NOMO-1 treated with DMSO at 0.1 percent for 48 hours (cell line): ENCODE measurements around the gene FBXL7.

ENCODE experiments used
- DNase-seq: peaks from one replicate; lab custom pipeline; 2025; ENCODE audit not compliant: unreplicated experiment; lab: John Stamatoyannopoulos, UW

Gene FBXL7

GRCh38 chr5:15647251-15647650 is 147.3 kb downstream of the FBXL7 start:
- DNase-seq: no peak

GRCh38 chr5:15650266-15650665 is 150.3 kb downstream of the FBXL7 start:
- no peak for DNase-seq

- no peak for DNase-seq
Observed at GRCh38 chr5:15654779-15655178, 154.8 kb downstream of the FBXL7 start.

GRCh38 chr5:15655683-15656082 is 155.7 kb downstream of the FBXL7 start:
- no peak for DNase-seq

GRCh38 chr5:15664961-15665360 is 165.0 kb downstream of the FBXL7 start:
- no peak for DNase-seq

GRCh38 chr5:15669826-15670225 is 169.8 kb downstream of the FBXL7 start:
- no peak for DNase-seq

- DNase-seq: no peak
Observed at GRCh38 chr5:15674716-15675115, 174.7 kb downstream of the FBXL7 start.

GRCh38 chr5:15676591-15676990 is 176.6 kb downstream of the FBXL7 start:
- DNase-seq: no peak

GRCh38 chr5:15679161-15679560 is 179.2 kb downstream of the FBXL7 start:
- DNase-seq: no peak

GRCh38 chr5:15680455-15680854 is 180.5 kb downstream of the FBXL7 start:
- DNase-seq: no peak

GRCh38 chr5:15682122-15682521 is 182.1 kb downstream of the FBXL7 start:
- DNase-seq: no peak

GRCh38 chr5:15682566-15682965 is 182.6 kb downstream of the FBXL7 start:
- no peak for DNase-seq

- DNase-seq: no peak
Observed at GRCh38 chr5:15683332-15683731, 183.4 kb downstream of the FBXL7 start.

- DNase-seq: no peak
Observed at GRCh38 chr5:15687401-15687800, 187.4 kb downstream of the FBXL7 start.

GRCh38 chr5:15689836-15690235 is 189.9 kb downstream of the FBXL7 start:
- no peak for DNase-seq

GRCh38 chr5:15690611-15691010 is 190.6 kb downstream of the FBXL7 start:
- no peak for DNase-seq

GRCh38 chr5:15691521-15691920 is 191.5 kb downstream of the FBXL7 start:
- DNase-seq: no peak

- no peak for DNase-seq
Observed at GRCh38 chr5:15692706-15693381, 192.9 kb downstream of the FBXL7 start.

- no peak for DNase-seq
Observed at GRCh38 chr5:15693382-15693728, 193.4 kb downstream of the FBXL7 start.

GRCh38 chr5:15693933-15694332 is 194.0 kb downstream of the FBXL7 start:
- no peak for DNase-seq

GRCh38 chr5:15694696-15695214 is 194.8 kb downstream of the FBXL7 start:
- DNase-seq: no peak

- DNase-seq: no peak
Observed at GRCh38 chr5:15695215-15695731, 195.3 kb downstream of the FBXL7 start.

GRCh38 chr5:15700373-15700772 is 200.4 kb downstream of the FBXL7 start:
- DNase-seq: no peak
